ENCODE measurements around the gene CREG2.

DNA sequence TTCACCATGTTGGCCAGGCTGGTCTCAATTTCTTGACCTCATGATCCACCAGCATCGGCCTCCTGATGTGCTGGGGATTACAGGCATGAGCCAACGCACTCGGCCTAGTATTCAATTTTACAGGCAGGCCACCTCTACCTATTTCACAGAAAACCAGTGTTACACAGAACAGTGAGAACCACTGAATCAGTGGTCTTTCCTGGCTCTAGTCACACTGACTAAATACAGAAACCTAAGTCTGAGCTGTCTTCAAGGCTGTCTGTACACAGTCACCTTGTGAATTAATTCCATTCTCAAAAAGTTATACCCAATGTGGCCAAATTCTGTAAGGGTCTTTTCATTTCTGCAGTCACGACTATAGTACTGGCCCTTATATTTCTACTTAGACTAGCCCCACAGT, 82.3 kb downstream of the CREG2 start:
- TF ChIP-seq, protein P1, sequence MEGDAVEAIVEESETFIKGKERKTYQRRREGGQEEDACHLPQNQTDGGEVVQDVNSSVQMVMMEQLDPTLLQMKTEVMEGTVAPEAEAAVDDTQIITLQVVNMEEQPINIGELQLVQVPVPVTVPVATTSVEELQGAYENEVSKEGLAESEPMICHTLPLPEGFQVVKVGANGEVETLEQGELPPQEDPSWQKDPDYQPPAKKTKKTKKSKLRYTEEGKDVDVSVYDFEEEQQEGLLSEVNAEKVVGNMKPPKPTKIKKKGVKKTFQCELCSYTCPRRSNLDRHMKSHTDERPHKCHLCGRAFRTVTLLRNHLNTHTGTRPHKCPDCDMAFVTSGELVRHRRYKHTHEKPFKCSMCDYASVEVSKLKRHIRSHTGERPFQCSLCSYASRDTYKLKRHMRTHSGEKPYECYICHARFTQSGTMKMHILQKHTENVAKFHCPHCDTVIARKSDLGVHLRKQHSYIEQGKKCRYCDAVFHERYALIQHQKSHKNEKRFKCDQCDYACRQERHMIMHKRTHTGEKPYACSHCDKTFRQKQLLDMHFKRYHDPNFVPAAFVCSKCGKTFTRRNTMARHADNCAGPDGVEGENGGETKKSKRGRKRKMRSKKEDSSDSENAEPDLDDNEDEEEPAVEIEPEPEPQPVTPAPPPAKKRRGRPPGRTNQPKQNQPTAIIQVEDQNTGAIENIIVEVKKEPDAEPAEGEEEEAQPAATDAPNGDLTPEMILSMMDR (IDR thresholded peaks at IDR 0.05), result no peak
- TF ChIP-seq POLR2AphosphoS5 (IDR thresholded peaks at IDR 0.05; ENCODE audit: low read depth, low read length) (no peak), TCF7L2 (IDR thresholded peaks at IDR 0.05; ENCODE audit: low read depth, low read length) (no peak)
- TF ChIP-seq, protein P2, sequence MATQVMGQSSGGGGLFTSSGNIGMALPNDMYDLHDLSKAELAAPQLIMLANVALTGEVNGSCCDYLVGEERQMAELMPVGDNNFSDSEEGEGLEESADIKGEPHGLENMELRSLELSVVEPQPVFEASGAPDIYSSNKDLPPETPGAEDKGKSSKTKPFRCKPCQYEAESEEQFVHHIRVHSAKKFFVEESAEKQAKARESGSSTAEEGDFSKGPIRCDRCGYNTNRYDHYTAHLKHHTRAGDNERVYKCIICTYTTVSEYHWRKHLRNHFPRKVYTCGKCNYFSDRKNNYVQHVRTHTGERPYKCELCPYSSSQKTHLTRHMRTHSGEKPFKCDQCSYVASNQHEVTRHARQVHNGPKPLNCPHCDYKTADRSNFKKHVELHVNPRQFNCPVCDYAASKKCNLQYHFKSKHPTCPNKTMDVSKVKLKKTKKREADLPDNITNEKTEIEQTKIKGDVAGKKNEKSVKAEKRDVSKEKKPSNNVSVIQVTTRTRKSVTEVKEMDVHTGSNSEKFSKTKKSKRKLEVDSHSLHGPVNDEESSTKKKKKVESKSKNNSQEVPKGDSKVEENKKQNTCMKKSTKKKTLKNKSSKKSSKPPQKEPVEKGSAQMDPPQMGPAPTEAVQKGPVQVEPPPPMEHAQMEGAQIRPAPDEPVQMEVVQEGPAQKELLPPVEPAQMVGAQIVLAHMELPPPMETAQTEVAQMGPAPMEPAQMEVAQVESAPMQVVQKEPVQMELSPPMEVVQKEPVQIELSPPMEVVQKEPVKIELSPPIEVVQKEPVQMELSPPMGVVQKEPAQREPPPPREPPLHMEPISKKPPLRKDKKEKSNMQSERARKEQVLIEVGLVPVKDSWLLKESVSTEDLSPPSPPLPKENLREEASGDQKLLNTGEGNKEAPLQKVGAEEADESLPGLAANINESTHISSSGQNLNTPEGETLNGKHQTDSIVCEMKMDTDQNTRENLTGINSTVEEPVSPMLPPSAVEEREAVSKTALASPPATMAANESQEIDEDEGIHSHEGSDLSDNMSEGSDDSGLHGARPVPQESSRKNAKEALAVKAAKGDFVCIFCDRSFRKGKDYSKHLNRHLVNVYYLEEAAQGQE (IDR thresholded peaks at IDR 0.05; ENCODE audit: insufficient read depth in 1 of 2, low read depth in 2 of 2, low read length in 1 of 2), result no peak
